Measurements from ENCODE around the gene GALNT1.

GALNT1 gene

GRCh38 chr18:35682281-35682867, 100.8 kb downstream of the GALNT1 start:
- no peak for DNase-seq

- no peak for DNase-seq
Observed at GRCh38 chr18:35683021-35683420, 101.5 kb downstream of the GALNT1 start.

GRCh38 chr18:35688757-35689156, 107.2 kb downstream of the GALNT1 start:
- DNase-seq: no peak

- DNase-seq: no peak
Observed at GRCh38 chr18:35689728-35690127, 108.2 kb downstream of the GALNT1 start.

- DNase-seq: no peak
Observed at GRCh38 chr18:35691625-35692024, 110.1 kb downstream of the GALNT1 start.

GRCh38 chr18:35692866-35693265, 111.3 kb downstream of the GALNT1 start:
- no peak for DNase-seq

GRCh38 chr18:35693829-35694228, 112.3 kb downstream of the GALNT1 start:
- DNase-seq: no peak

- no peak for DNase-seq
Observed at GRCh38 chr18:35694808-35695207, 113.3 kb downstream of the GALNT1 start.

GRCh38 chr18:35695384-35695783, 113.8 kb downstream of the GALNT1 start:
- no peak for DNase-seq

GRCh38 chr18:35695803-35696202, 114.3 kb downstream of the GALNT1 start:
- no peak for DNase-seq

GRCh38 chr18:35696307-35696706, 114.8 kb downstream of the GALNT1 start:
- DNase-seq: no peak

GRCh38 chr18:35697869-35698268, 116.3 kb downstream of the GALNT1 start:
- DNase-seq: no peak

GRCh38 chr18:35703043-35703688, 121.6 kb downstream of the GALNT1 start:
- no peak for DNase-seq

- no peak for DNase-seq
Observed at GRCh38 chr18:35705988-35706387, 124.4 kb downstream of the GALNT1 start.

- DNase-seq: no peak
Observed at GRCh38 chr18:35707247-35707646, 125.7 kb downstream of the GALNT1 start.

- DNase-seq: no peak
Observed at GRCh38 chr18:35707674-35708073, 126.1 kb downstream of the GALNT1 start.

- no peak for DNase-seq
Observed at GRCh38 chr18:35710581-35710980, 129.0 kb downstream of the GALNT1 start.

GRCh38 chr18:35711227-35711626, 129.7 kb downstream of the GALNT1 start:
- no peak for DNase-seq

- no peak for DNase-seq
Observed at GRCh38 chr18:35713545-35713944, 132.0 kb downstream of the GALNT1 start.

GRCh38 chr18:35714539-35714938, 133.0 kb downstream of the GALNT1 start:
- no peak for DNase-seq

- DNase-seq: no peak
Observed at GRCh38 chr18:35715139-35715538, 133.6 kb downstream of the GALNT1 start.

GRCh38 chr18:35716169-35716831, 134.8 kb downstream of the GALNT1 start:
- DNase-seq: no peak

- DNase-seq: no peak
Observed at GRCh38 chr18:35717182-35717581, 135.6 kb downstream of the GALNT1 start.

- DNase-seq: no peak
Observed at GRCh38 chr18:35721431-35722081, 140.0 kb downstream of the GALNT1 start.

Data from activated naive CD4-positive, alpha-beta T cell treated with anti-CD3 and anti-CD28 coated beads, Interleukin-2, amount 50 U/mL, for 16 hours (primary cell).